ENCODE data around the gene UBE2H.

UBE2H gene

GRCh38 chr7:129854401-129854800 lies 98.4 kb downstream of the UBE2H start:
- no peaks in the 10 kb centered on the region for H3K27me3 ChIP-seq (ENCODE audit: control insufficient read depth, insufficient read depth, low read length)
- peaks cover 10% of the 10 kb centered on the region for H3K36me3 ChIP-seq (ENCODE audit: insufficient read depth, low read length)
- H3K9ac ChIP-seq (ENCODE audit: low read depth, low read length) = peak overlapping the region; percentile 54
- peak overlapping the region; percentile 60 for H3K4me2 ChIP-seq (ENCODE audit: low read length)
- H3K9me3 ChIP-seq (replicated peaks; ENCODE audit: low read length) = no peaks in the 10 kb centered on the region
- no peak overlapping the region for H3K4me3 ChIP-seq (ENCODE audit: low read length)
- H3K4me1 ChIP-seq (ENCODE audit: control insufficient read depth, insufficient read depth, low read length) = peaks cover 37% of the 10 kb centered on the region

DNA sequence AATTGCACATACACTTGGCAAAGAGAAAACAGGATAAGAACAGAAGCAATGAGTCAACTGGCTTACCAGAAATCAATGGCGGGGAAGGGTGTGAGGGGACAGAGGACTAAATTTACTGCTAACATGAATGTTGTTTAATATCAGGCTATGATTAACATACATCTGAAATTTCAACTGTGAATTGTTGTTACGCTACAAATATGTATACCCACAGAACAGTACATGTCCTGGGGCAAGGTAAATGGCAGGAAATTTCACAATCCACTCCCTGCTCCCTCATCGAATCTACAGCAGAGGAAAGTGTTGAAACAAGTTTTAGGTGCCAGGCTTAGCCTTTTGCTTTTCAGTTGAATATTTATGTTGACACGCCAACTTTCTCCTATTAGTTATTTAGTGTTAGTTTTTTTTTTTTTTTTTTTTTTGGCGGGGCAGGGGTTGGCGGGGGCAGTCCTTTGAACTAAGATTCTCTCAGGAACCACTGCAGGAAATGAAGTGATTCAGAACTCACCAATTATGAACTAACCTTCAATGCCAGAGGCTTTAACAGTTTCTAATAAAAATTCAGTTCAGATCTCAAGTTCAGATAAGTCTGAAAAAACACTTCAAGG lies 99.0 kb downstream of the UBE2H start:
- H3K4me1 ChIP-seq (ENCODE audit: control insufficient read depth, insufficient read depth, low read length) = peaks cover 41% of the 10 kb centered on the region
- no peak overlapping the region for H3K4me3 ChIP-seq (ENCODE audit: low read length)
- H3K9ac ChIP-seq (ENCODE audit: low read depth, low read length) = peak overlapping the region; percentile 54

GRCh38 chr7:129851809-129852208 lies 101.0 kb downstream of the UBE2H start:
- no peaks in the 10 kb centered on the region for H3K27me3 ChIP-seq (ENCODE audit: control insufficient read depth, insufficient read depth, low read length)
- H3K9ac ChIP-seq (ENCODE audit: low read depth, low read length) = no peak overlapping the region
- no peak overlapping the region for H3K4me3 ChIP-seq (ENCODE audit: low read length)
- peaks cover 9% of the 10 kb centered on the region for H3K36me3 ChIP-seq (ENCODE audit: insufficient read depth, low read length)
- H3K4me1 ChIP-seq (ENCODE audit: control insufficient read depth, insufficient read depth, low read length) = peaks cover 59% of the 10 kb centered on the region
- H3K4me2 ChIP-seq (ENCODE audit: low read length) = no peak overlapping the region
- H3K9me3 ChIP-seq (replicated peaks; ENCODE audit: low read length) = no peaks in the 10 kb centered on the region

More for the DNA sequence above, 99.0 kb downstream of the UBE2H start:
- H3K4me2 ChIP-seq (ENCODE audit: low read length) = peak overlapping the region; percentile 60
- no peaks in the 10 kb centered on the region for H3K9me3 ChIP-seq (replicated peaks; ENCODE audit: low read length)
- no peaks in the 10 kb centered on the region for H3K27me3 ChIP-seq (ENCODE audit: control insufficient read depth, insufficient read depth, low read length)
- peaks cover 10% of the 10 kb centered on the region for H3K36me3 ChIP-seq (ENCODE audit: insufficient read depth, low read length)

- no peak overlapping the region for H3K4me2 ChIP-seq (ENCODE audit: low read length)
- no peak overlapping the region for H3K9ac ChIP-seq (ENCODE audit: low read depth, low read length)
- H3K27me3 ChIP-seq (ENCODE audit: control insufficient read depth, insufficient read depth, low read length) = no peaks in the 10 kb centered on the region
- H3K36me3 ChIP-seq (ENCODE audit: insufficient read depth, low read length) = peaks cover 3% of the 10 kb centered on the region
- no peaks in the 10 kb centered on the region for H3K9me3 ChIP-seq (replicated peaks; ENCODE audit: low read length)
- no peak overlapping the region for H3K4me3 ChIP-seq (ENCODE audit: low read length)
- peaks cover 61% of the 10 kb centered on the region for H3K4me1 ChIP-seq (ENCODE audit: control insufficient read depth, insufficient read depth, low read length)
Observed at GRCh38 chr7:129851174-129851573, 101.6 kb downstream of the UBE2H start.

DNA sequence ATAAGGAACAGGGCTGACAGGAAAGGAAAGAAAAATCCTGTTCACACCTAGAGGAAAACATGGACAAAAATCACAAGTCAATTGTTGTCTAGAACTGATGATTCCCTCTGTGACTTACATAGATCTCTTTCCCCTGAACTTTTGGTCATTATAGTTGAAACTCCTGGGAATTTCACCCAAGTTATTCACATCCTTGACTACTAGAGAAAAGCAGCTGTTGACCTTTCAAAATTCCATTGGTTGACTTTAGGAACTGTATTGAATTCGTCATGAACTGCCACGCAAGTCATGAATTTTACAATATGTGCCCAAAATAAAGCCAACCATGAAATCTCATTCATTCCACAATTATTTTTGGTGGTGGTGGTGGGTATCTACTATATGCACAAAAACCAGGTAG lies 104.3 kb downstream of the UBE2H start:
- no peaks in the 10 kb centered on the region for H3K9me3 ChIP-seq (replicated peaks; ENCODE audit: low read length)
- peaks cover 59% of the 10 kb centered on the region for H3K4me1 ChIP-seq (ENCODE audit: control insufficient read depth, insufficient read depth, low read length)
- no peaks in the 10 kb centered on the region for H3K27me3 ChIP-seq (ENCODE audit: control insufficient read depth, insufficient read depth, low read length)
- peak overlapping the region; percentile 8 for H3K9ac ChIP-seq (ENCODE audit: low read depth, low read length)
- no peaks in the 10 kb centered on the region for H3K36me3 ChIP-seq (ENCODE audit: insufficient read depth, low read length)
- H3K4me3 ChIP-seq (ENCODE audit: low read length) = no peak overlapping the region
- peak overlapping the region; percentile 27 for H3K4me2 ChIP-seq (ENCODE audit: low read length)

DNA sequence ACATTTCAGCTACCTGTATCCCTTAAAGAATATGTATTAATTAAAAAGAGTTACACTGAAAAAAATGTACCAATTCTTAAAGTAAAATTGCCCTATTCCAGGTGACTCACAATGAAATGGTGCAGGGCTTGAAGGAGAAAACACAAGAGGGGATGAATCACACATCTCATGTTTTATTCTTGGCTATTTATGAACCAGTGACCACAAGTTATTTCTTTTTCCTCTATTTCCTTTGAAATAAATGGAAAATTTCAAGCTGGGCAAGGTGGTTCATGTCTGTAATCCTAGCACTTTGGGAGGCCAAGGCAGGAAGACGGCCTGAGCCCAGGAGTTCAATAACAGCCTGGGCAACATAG lies 106.8 kb downstream of the UBE2H start:
- peaks cover 59% of the 10 kb centered on the region for H3K4me1 ChIP-seq (ENCODE audit: control insufficient read depth, insufficient read depth, low read length)
- no peaks in the 10 kb centered on the region for H3K9me3 ChIP-seq (replicated peaks; ENCODE audit: low read length)
- peak overlapping the region; percentile 64 for H3K4me2 ChIP-seq (ENCODE audit: low read length)
- H3K36me3 ChIP-seq (ENCODE audit: insufficient read depth, low read length) = no peaks in the 10 kb centered on the region
- H3K9ac ChIP-seq (ENCODE audit: low read depth, low read length) = peak overlapping the region; percentile 56
- H3K27me3 ChIP-seq (ENCODE audit: control insufficient read depth, insufficient read depth, low read length) = no peaks in the 10 kb centered on the region
- peak overlapping the region; percentile 8 for H3K4me3 ChIP-seq (ENCODE audit: low read length)

GRCh38 chr7:129845178-129845971 lies 107.4 kb downstream of the UBE2H start:
- peak overlapping the region; percentile 56 for H3K9ac ChIP-seq (ENCODE audit: low read depth, low read length)
- no peaks in the 10 kb centered on the region for H3K9me3 ChIP-seq (replicated peaks; ENCODE audit: low read length)
- peak overlapping the region; percentile 39 for H3K4me3 ChIP-seq (ENCODE audit: low read length)
- H3K36me3 ChIP-seq (ENCODE audit: insufficient read depth, low read length) = no peaks in the 10 kb centered on the region
- H3K4me2 ChIP-seq (ENCODE audit: low read length) = peak overlapping the region; percentile 64
- H3K4me1 ChIP-seq (ENCODE audit: control insufficient read depth, insufficient read depth, low read length) = peaks cover 65% of the 10 kb centered on the region
- H3K27me3 ChIP-seq (ENCODE audit: control insufficient read depth, insufficient read depth, low read length) = no peaks in the 10 kb centered on the region

DNA sequence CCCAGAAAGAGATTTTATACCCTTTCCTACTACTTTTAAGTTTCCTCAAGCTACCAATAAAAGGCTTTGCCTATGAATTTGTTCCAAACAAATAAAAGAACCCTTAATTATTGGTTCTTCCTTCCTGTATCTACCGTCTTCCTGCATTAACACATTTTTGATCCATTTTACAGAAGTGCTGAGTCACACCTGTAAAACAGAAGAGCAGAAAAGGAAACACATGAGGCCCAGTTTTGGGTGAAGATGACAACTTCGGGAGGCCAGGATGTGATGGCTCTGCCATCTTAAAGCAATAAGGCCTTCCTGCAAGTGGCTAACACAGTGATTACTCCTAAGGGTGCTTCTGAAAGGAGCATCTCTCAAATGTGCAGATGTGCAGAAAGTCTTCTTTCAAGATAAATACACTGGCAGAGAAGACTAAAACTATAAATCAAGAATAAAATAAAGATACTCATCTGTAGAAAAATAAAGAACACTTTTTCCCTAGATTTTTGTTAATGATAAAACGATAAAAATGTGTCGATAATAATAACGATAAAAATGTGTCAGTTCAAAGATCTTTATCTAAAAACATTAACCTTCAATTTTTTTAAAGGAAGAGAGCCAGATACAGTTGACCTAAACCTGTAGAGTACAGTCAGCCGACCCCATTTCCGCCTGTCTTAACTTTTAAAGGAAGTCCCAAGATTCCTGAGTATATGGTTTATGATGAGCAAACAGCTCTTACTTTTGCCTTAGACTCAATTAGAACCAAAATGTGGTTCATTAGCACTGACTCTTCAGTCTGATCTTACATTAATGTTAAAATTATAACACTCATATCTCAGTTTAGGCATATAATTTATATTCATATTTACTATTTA lies 108.6 kb downstream of the UBE2H start:
- peaks cover 68% of the 10 kb centered on the region for H3K4me1 ChIP-seq (ENCODE audit: control insufficient read depth, insufficient read depth, low read length)
- no peaks in the 10 kb centered on the region for H3K27me3 ChIP-seq (ENCODE audit: control insufficient read depth, insufficient read depth, low read length)
- no peaks in the 10 kb centered on the region for H3K9me3 ChIP-seq (replicated peaks; ENCODE audit: low read length)
- no peaks in the 10 kb centered on the region for H3K36me3 ChIP-seq (ENCODE audit: insufficient read depth, low read length)
- H3K4me3 ChIP-seq (ENCODE audit: low read length) = no peak overlapping the region
- no peak overlapping the region for H3K9ac ChIP-seq (ENCODE audit: low read depth, low read length)
- H3K4me2 ChIP-seq (ENCODE audit: low read length) = no peak overlapping the region

GRCh38 chr7:129843365-129843898 lies 109.3 kb downstream of the UBE2H start:
- Histone ChIP-seq H3K4me3 (ENCODE audit: low read length) (no peak overlapping the region), H3K9me3 (replicated peaks; ENCODE audit: low read length) (no peaks in the 10 kb centered on the region), H3K36me3 (ENCODE audit: insufficient read depth, low read length) (peaks cover 7% of the 10 kb centered on the region), H3K4me1 (ENCODE audit: control insufficient read depth, insufficient read depth, low read length) (peaks cover 61% of the 10 kb centered on the region), H3K27me3 (ENCODE audit: control insufficient read depth, insufficient read depth, low read length) (no peaks in the 10 kb centered on the region), H3K9ac (ENCODE audit: low read depth, low read length) (no peak overlapping the region), H3K4me2 (ENCODE audit: low read length) (no peak overlapping the region)

- Histone ChIP-seq H3K9ac (ENCODE audit: low read depth, low read length) (no peak overlapping the region), H3K4me2 (ENCODE audit: low read length) (no peak overlapping the region), H3K36me3 (ENCODE audit: insufficient read depth, low read length) (peaks cover 15% of the 10 kb centered on the region), H3K4me3 (ENCODE audit: low read length) (no peak overlapping the region), H3K9me3 (replicated peaks; ENCODE audit: low read length) (no peaks in the 10 kb centered on the region), H3K4me1 (ENCODE audit: control insufficient read depth, insufficient read depth, low read length) (peaks cover 44% of the 10 kb centered on the region), H3K27me3 (ENCODE audit: control insufficient read depth, insufficient read depth, low read length) (no peaks in the 10 kb centered on the region)
Observed at GRCh38 chr7:129841465-129841864, 111.3 kb downstream of the UBE2H start.

DNA sequence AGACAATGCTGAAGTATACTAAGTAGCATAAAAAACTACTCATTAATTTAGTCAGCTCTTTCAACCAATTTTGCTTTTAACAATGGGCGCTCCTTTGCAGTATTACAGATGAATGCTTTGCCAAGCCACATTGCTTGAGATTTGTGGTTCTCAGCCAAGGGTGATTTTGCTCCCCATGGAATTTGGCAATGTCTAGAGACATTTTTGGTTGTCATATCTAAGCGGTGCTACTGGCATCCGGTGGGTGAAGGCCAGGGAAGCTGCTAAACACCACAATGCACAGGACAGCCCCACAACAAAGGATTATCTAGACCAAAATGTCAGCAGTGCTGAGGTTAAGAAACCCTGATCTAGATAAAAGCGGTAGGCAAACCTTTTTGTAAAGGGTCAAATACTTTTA lies 112.0 kb downstream of the UBE2H start:
- Histone ChIP-seq H3K4me1 (ENCODE audit: control insufficient read depth, insufficient read depth, low read length) (peaks cover 39% of the 10 kb centered on the region), H3K36me3 (ENCODE audit: insufficient read depth, low read length) (peaks cover 21% of the 10 kb centered on the region), H3K4me3 (ENCODE audit: low read length) (no peak overlapping the region), H3K9me3 (replicated peaks; ENCODE audit: low read length) (no peaks in the 10 kb centered on the region), H3K9ac (ENCODE audit: low read depth, low read length) (no peak overlapping the region), H3K27me3 (ENCODE audit: control insufficient read depth, insufficient read depth, low read length) (no peaks in the 10 kb centered on the region), H3K4me2 (ENCODE audit: low read length) (peak overlapping the region; percentile 38)

Measured in skeletal muscle satellite cell (primary cell).